Measurements from ENCODE around the gene NRG3.

NRG3 gene

GRCh38 chr10:82874671-82875070 lies 999.7 kb downstream of the NRG3 start:
- DNase-seq = no peak

GRCh38 chr10:82880776-82881290 lies 1005.8 kb downstream of the NRG3 start:
- DNase-seq = no peak

GRCh38 chr10:82882722-82883121 lies 1007.7 kb downstream of the NRG3 start:
- DNase-seq = no peak

GRCh38 chr10:82883603-82884002 lies 1008.6 kb downstream of the NRG3 start:
- DNase-seq = no peak

- no peak for DNase-seq
Observed at GRCh38 chr10:82887488-82887887, 1012.5 kb downstream of the NRG3 start.

GRCh38 chr10:82888809-82889455 lies 1013.9 kb downstream of the NRG3 start:
- DNase-seq = no peak

GRCh38 chr10:82889728-82890127 lies 1014.7 kb downstream of the NRG3 start:
- no peak for DNase-seq

GRCh38 chr10:82890573-82890972 lies 1015.6 kb downstream of the NRG3 start:
- no peak for DNase-seq

GRCh38 chr10:82908096-82908495 lies 1033.1 kb downstream of the NRG3 start:
- DNase-seq = no peak

- DNase-seq = no peak
Observed at GRCh38 chr10:82908751-82909150, 1033.8 kb downstream of the NRG3 start.

- DNase-seq = no peak
Observed at GRCh38 chr10:82910301-82910700, 1035.3 kb downstream of the NRG3 start.

- no peak for DNase-seq
Observed at GRCh38 chr10:82914655-82915136, 1039.7 kb downstream of the NRG3 start.

- DNase-seq = no peak
Observed at GRCh38 chr10:82916941-82917340, 1041.9 kb downstream of the NRG3 start.

- no peak for DNase-seq
Observed at GRCh38 chr10:82918022-82918421, 1043.0 kb downstream of the NRG3 start.

GRCh38 chr10:82922046-82922445 lies 1047.1 kb downstream of the NRG3 start:
- no peak for DNase-seq

- DNase-seq = no peak
Observed at GRCh38 chr10:82922755-82923154, 1047.8 kb downstream of the NRG3 start.

GRCh38 chr10:82924711-82925110 lies 1049.7 kb downstream of the NRG3 start:
- no peak for DNase-seq

- DNase-seq = no peak
Observed at GRCh38 chr10:82925547-82925946, 1050.6 kb downstream of the NRG3 start.

- no peak for DNase-seq
Observed at GRCh38 chr10:82932451-82932850, 1057.5 kb downstream of the NRG3 start.

- DNase-seq = no peak
Observed at GRCh38 chr10:82934429-82934828, 1059.4 kb downstream of the NRG3 start.

- no peak for DNase-seq
Observed at GRCh38 chr10:82934947-82935346, 1060.0 kb downstream of the NRG3 start.

GRCh38 chr10:82938331-82938730 lies 1063.3 kb downstream of the NRG3 start:
- no peak for DNase-seq

- DNase-seq = no peak
Observed at GRCh38 chr10:82942286-82943099, 1067.5 kb downstream of the NRG3 start.

- no peak for DNase-seq
Observed at GRCh38 chr10:82943142-82943541, 1068.1 kb downstream of the NRG3 start.

Measured in activated CD4-positive, alpha-beta T cell treated with anti-CD3 and anti-CD28 coated beads, Interleukin-10, Interleukin-2, amounts not matched to agents 100 ng/mL and 50 ng/mL, durations not matched to agents 16 hours and 8 hours (primary cell).